OCI-M2 (cell line): Measurements from ENCODE around the gene PTGS2.

ENCODE experiments used
- DNase-seq: peaks from one replicate; lab custom pipeline; 2025; ENCODE audit not compliant: unreplicated experiment; lab: John Stamatoyannopoulos, UW

Gene PTGS2

GRCh38 chr1:186680245-186681061 is at the start of gene PTGS2:
Gene PTGS2 (minus strand): TSS chr1:186680423. CDS start chr1:186680290, 133 bp downstream.
- DNase-seq = peak; percentile 51

DNA sequence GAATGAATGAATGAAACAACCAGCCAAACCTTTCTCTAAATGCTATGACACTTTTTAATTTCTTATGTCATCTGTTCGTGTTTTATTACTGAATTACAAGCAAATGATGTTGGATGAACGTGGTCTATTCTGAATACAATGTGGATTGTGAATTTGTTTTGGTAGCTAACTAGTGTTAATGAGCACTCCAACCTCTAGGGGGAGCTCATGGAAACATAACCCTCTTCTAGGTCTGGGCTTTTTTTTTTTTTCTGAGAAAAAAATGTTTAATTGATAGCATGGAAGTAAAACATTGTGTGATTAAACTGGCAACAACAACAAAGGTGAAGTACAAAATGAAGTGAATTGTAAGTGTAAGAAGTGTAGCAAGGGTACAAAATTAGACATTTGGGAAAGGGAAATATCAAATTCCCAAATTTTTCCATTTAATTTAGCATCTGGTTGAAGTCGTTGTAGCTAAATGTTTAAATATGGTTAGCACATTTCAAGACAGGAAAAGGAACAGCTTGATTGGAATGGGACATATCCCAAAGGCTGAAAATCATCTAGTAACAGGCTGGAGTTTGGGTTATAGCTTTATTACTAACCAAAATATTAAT is 42.6 kb upstream of the PTGS2 start:
- no peak for DNase-seq

DNA sequence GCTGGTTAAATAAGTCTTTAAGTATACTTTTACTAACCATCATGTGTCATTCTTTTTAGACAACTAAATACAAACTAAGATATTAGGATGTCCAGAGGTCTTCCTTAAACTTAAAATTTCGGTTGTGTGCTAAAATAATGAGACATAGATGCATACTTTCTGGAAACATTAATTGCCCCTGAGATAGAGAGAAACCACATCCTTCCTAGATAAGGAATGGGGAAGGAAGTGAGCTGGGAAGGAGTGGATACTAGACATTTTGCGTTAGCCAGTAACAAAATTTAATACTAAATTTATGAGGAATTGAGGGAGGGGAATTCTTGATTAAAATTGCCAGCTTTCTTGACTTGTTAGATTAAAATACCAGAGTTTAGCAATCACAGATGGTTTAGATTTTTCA is 37.1 kb upstream of the PTGS2 start:
- DNase-seq = no peak

DNA sequence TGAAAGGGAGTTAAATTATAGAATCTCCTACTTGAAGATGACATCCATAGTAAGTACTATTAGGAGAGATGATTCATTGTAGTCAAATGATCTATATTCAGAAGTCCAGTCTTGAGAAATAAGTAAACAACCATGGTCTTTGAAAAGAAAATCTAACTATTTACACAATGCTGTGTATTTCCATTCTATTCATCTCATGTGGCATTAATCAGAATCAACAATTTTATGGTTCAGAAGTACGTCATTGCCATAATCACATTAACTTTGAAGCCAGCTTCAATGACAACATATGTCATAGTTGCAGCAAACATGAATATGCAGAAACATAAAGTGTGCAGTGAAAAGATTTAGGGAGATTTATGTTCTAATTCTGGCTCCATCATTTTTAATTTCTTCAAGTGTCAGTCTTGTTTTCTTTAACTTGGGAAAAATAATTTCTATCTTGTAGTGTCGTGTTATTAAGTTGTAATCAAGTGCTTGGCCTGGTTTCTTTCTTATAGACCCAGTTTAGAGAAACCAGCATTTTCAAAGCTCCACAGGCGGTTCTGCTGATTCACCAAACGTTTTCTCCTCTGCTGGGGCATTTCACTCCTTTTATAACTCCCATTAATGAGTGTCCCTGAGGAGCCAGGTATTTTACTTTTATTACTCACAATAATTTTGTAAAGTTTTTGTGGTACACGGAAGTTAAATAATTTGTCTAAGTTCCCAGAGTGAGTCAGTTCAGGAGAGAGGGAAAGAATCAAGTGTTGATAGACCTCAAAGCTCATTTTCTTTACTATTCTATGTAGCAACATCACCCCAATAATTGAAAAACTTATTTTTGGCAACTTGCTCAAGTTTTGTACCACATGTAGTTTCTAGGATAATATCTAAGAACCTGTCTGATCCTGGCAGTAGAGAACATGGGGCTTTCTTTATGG is 35.9 kb upstream of the PTGS2 start:
- DNase-seq = no peak

GRCh38 chr1:186710696-186711095 is 30.5 kb upstream of the PTGS2 start:
- DNase-seq = no peak

GRCh38 chr1:186708694-186709097 is 28.5 kb upstream of the PTGS2 start:
- no peak for DNase-seq

- DNase-seq = no peak
Measured at GRCh38 chr1:186703209-186703766, 23.1 kb upstream of the PTGS2 start.

GRCh38 chr1:186700722-186701121 is 20.5 kb upstream of the PTGS2 start:
- DNase-seq = no peak

DNA sequence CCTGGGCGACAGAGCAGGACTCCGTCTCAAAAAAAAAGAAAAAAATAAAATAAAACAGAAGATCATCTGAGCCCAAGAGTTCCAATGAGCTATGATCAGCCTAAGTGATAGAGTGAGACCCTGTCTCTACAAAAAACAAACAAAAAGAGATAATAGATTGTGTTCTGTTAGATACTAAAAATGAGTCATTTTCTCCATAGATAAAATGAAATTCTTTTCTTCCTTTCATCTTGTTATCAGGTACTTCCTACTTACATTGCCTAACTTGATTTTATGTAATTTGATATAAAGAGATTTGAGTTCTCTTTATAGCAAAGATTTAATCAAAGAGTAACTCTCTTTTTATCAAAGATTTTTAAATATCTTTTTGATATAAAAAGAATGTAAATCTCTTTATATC is 19.3 kb upstream of the PTGS2 start:
- DNase-seq = no peak

GRCh38 chr1:186689907-186690306 is 9.7 kb upstream of the PTGS2 start:
- DNase-seq = no peak

DNA sequence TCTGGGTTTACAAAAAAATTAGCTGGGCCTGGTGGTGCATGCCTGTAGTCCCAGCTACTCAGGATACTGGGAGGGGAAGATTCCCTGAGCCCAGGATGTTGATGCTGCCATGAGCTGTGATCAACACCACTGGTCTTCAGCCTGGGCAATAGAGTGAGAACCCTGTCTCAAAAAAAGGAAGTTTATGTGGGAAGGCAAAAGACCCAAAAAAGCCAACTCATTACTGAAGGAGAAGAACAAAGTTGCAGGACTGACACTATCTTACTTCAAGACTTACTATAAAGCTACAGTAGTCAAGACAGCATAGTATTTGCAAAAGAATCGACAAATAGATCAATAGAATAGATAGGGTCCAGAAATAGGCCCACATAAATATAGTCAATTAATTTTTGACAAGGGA is 9.2 kb upstream of the PTGS2 start:
- no peak for DNase-seq

DNA sequence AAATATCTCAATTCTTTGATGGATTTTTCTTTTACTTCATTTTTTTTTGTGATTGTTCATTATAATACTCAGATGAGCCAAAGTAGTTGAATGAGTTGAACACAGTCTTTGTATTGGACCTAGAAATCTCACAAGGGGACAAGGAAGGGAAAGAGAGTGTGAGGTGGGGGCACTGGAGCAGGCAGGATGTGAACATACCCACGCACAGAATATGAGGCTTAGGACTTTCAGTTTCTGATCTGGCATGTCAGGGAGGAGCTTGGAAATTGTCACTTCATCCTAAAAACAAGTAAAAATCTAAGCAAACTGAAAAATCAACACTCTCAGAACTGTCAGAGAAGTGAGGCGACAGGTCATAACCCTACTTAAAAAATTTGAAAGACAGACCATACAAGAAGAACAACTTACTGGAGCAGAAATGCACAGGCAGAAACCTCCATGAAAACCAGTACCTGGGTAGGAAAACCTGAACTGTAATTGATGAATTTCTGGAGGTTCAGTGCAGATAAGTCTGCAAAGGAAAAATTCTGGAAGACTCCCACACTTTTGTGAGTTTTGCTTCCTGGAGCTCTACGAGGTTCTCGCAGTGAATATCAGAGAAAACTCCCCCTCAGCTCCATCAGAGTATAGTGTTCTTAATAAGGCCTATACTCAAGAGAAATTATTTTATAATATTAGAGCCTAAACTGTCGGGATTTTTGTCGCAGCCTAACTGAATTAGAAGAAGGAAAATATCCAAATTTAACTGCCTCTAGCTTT is 3.6 kb upstream of the PTGS2 start:
- no peak for DNase-seq

DNA sequence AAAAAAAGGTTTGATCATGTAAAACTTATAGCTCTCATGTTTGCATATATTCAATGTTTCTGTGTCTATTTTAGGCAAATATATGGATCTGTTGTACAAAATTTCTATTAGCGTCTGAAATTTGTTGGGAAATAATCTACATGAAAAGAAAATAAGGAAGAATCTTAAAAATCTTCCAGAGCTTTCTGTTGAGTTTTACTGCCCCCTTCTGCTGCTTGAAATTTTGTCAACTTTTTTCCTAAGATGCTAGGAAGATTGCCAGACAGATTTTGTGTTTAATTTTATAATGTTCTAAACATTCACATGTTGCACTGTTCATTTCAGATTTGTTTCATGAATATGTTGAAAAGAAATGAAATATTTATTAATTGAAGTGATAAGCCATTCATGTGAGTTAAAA is 2.5 kb upstream of the PTGS2 start:
- DNase-seq = no peak

GRCh38 chr1:186681801-186682200 is 1.6 kb upstream of the PTGS2 start:
- no peak for DNase-seq

GRCh38 chr1:186681121-186681520 is 898 bp upstream of the PTGS2 start:
- no peak for DNase-seq

GRCh38 chr1:186679924-186680244 is 339 bp downstream of the PTGS2 start:
- DNase-seq = no peak

- no peak for DNase-seq
Measured at GRCh38 chr1:186678155-186678554, 2.1 kb downstream of the PTGS2 start.

DNA sequence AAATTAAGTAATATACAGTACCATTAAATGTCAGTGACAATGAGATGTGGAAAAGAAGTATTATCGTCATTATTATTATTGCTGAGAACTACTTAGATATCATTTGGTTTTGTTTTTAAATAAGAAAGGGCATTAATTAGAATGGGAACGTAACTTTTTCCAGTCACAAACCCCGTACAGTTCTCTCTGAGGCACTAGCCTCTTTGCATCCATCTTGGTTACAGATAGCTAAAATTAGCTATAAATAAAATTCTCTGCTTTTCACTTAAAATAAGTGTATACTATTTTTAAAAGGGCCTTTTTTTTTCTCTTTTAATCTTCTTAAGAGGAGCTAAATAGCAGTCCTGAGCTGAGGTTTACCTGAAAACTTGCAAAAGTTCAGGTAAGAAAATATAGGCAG is 7.6 kb downstream of the PTGS2 start:
- no peak for DNase-seq

- DNase-seq = no peak
Measured at GRCh38 chr1:186672131-186672530, 8.1 kb downstream of the PTGS2 start.

DNA sequence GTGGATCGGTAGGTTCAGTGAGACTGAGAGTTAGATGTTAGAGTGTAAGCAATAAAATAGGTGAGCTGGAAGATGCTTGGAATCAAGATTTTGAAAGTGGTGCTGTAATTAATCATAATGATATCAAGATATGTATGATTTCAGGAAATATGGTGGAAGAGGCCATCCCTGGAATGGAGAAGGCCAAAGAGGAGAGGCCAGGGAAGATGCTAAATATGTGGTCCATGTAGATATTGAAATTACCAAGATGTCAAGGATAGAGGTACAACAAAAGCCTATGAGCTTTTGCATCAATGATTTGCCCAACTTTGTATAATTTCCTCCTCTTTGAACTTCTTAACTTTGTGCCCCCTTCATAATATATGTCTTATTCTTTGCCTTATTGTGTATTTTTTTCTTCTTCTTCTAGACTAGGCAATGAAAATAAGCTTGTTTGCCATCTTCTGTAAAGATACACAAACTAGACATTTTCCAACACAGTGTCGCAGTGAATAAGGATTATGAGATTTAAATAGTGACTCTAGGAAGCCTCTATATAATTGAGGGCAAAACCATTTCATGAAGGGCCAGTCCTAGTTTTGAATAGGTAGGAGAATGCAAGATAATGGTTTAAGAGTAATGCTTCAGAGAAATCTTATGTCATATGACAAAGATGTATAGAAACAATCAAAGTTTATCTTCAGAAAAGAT is 8.9 kb downstream of the PTGS2 start:
- no peak for DNase-seq
